Measurements from ENCODE around the gene PLGRKT.
A peak's percentile ranks its signal among the peaks of the same experiment; 100 is the strongest.
"Not testable (repeated sequence)": the region's sequence is repeated elsewhere in the genome, so short reads cannot be mapped to it uniquely, and the experiment has no call there.

Gene PLGRKT

GRCh38 chr9:5355226-5355625 is 82.5 kb downstream of the PLGRKT start:
- no peak for TF ChIP-seq CTCF (IDR thresholded peaks at IDR 0.05)
- no peak overlapping the region for H3K4me3 Mint-ChIP-seq
- no peak for DNase-seq
- H3K27me3 Mint-ChIP-seq (ENCODE audit: low read depth, poor library complexity), result peaks cover 3% of the 10 kb centered on the region
- no peak overlapping the region for H3K27ac Mint-ChIP-seq
- no peaks in the 10 kb centered on the region for H3K36me3 Mint-ChIP-seq (ENCODE audit: low read depth)
- peaks cover 3% of the 10 kb centered on the region for H3K9me3 Mint-ChIP-seq
- H3K4me1 Mint-ChIP-seq, result no peaks in the 10 kb centered on the region

- peaks cover 11% of the 10 kb centered on the region for H3K9me3 Mint-ChIP-seq
- H3K4me3 Mint-ChIP-seq, result no peak overlapping the region
- DNase-seq, result no peak
- no peak overlapping the region for H3K27ac Mint-ChIP-seq
- no peaks in the 10 kb centered on the region for H3K4me1 Mint-ChIP-seq
- no peaks in the 10 kb centered on the region for H3K36me3 Mint-ChIP-seq (ENCODE audit: low read depth)
- TF ChIP-seq CTCF (IDR thresholded peaks at IDR 0.05), result no peak
- H3K27me3 Mint-ChIP-seq (ENCODE audit: low read depth, poor library complexity), result peaks cover 3% of the 10 kb centered on the region
Measured at GRCh38 chr9:5354184-5354583, 83.5 kb downstream of the PLGRKT start.

- peaks cover 3% of the 10 kb centered on the region for H3K27me3 Mint-ChIP-seq (ENCODE audit: low read depth, poor library complexity)
- no peak for DNase-seq
- no peak overlapping the region for H3K4me3 Mint-ChIP-seq
- H3K27ac Mint-ChIP-seq, result no peak overlapping the region
- no peaks in the 10 kb centered on the region for H3K4me1 Mint-ChIP-seq
- H3K36me3 Mint-ChIP-seq (ENCODE audit: low read depth), result no peaks in the 10 kb centered on the region
- no peak for TF ChIP-seq CTCF (IDR thresholded peaks at IDR 0.05)
- peaks cover 19% of the 10 kb centered on the region for H3K9me3 Mint-ChIP-seq
Measured at GRCh38 chr9:5352637-5353248, 85.0 kb downstream of the PLGRKT start.

GRCh38 chr9:5338992-5339981 is 98.4 kb downstream of the PLGRKT start, which contains the start of gene RLN1:
Gene RLN1 (minus strand): TSS chr9:5339876. CDS start chr9:5339746, 130 bp downstream.
- not testable (repeated sequence) for H3K36me3 Mint-ChIP-seq (ENCODE audit: low read depth); H3K27ac Mint-ChIP-seq; H3K4me1 Mint-ChIP-seq; H3K9me3 Mint-ChIP-seq
- Mint-ChIP-seq H3K27me3 (ENCODE audit: low read depth, poor library complexity) (peaks cover 15% of the 10 kb centered on the region), H3K4me3 (peak within 1 kb of the TSS; percentile 28)
- DNase-seq, result peak; percentile 7

- no peaks in the 10 kb centered on the region for H3K36me3 Mint-ChIP-seq (ENCODE audit: low read depth)
- DNase-seq, result no peak
- H3K27me3 Mint-ChIP-seq (ENCODE audit: low read depth, poor library complexity), result peaks cover 8% of the 10 kb centered on the region
- H3K9me3 Mint-ChIP-seq, result no peaks in the 10 kb centered on the region
- no peak for TF ChIP-seq CTCF (IDR thresholded peaks at IDR 0.05)
- no peak overlapping the region for H3K4me3 Mint-ChIP-seq
- no peak overlapping the region for H3K27ac Mint-ChIP-seq
- no peaks in the 10 kb centered on the region for H3K4me1 Mint-ChIP-seq
Measured at GRCh38 chr9:5336688-5337087, 101.0 kb downstream of the PLGRKT start.

- not testable (repeated sequence) for DNase-seq; H3K4me3 Mint-ChIP-seq; H3K4me1 Mint-ChIP-seq; H3K27me3 Mint-ChIP-seq (ENCODE audit: low read depth, poor library complexity); H3K27ac Mint-ChIP-seq
- Mint-ChIP-seq H3K9me3 (peaks cover 30% of the 10 kb centered on the region), H3K36me3 (ENCODE audit: low read depth) (peaks cover 22% of the 10 kb centered on the region)
Measured at GRCh38 chr9:5331276-5331675, 106.4 kb downstream of the PLGRKT start.
